Stimulated activated CD4-positive, alpha-beta T cell treated with anti-CD3 and anti-CD28 coated beads, Interleukin-1b, Interleukin-23, amount 100 ng/mL, for 48 hours (primary cell): ENCODE measurements around the gene ATCAY.

Experiments
- DNase-seq: peaks from one replicate; pipeline ENCODE4 v3.0.0-alpha.2; 2020

The ATCAY gene

GRCh38 chr19:3970808-3971598, 90.5 kb downstream of the ATCAY start, which contains the start of gene DAPK3:
DAPK3 (minus strand) TSS chr19:3971099; CDS start chr19:3969735, 1,364 bp downstream.
- DNase-seq = peak; percentile 94

- DNase-seq = no peak
Observed at GRCh38 chr19:3975144-3975543, 94.7 kb downstream of the ATCAY start.

DNA sequence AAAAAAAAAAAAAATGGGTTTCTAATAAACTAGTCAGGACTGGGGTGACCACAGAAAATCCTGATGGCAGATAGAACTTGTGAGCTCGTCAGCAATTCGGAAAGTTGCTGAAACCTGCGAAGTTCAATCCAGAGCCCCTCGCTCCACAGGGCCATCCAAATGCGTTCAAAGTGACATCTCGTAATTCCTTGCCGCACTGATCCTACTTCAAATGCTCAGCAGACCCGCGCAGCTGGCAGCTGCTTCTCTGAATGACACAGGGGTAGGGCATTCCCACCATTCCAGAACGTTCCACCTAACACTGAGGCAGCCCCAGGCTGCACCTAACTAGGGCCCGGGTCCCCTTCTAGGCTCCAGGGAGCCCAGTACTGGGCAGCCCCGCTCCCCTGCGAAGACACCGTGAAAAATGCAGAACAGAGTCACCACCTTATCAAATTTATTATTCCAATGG, 95.2 kb downstream of the ATCAY start:
- DNase-seq = no peak

GRCh38 chr19:3976495-3977241, 96.2 kb downstream of the ATCAY start:
- DNase-seq = no peak
